Upper lobe of left lung (tissue), 6 donors: ENCODE data around the gene SLC1A5. TPM values are rescaled to one million over a fixed set of nuclear protein-coding genes. Genes with fewer than 3 reads are reported as not detected.

ENCODE experiments used
- ATAC-seq, 2 donors: fragments of 200-7000 bp; cut with Tn5 transposase; one replicate each; pipeline ENCODE4 v1.9.1; 2022; ENCODE audit warnings: mild to moderate bottlenecking in 2 of 2, moderate library complexity in 2 of 2; ENCODE audit not compliant: low FRiP score in 2 of 2
- DNase-seq, 2 donors: peaks; one replicate each; pipeline ENCODE4 v3.0.0-alpha.2; 2019 to 2020
- H3K27ac ChIP-seq, 4 donors: fragments of 200-600 bp; sonication (generic); one replicate each; pipeline ENCODE4 v1.5.1; 2016 to 2019
- H3K27me3 ChIP-seq, 4 donors: fragments of 200-600 bp; sonication (generic); one replicate each; pipeline ENCODE4 v1.5.1; 2017 to 2019
- H3K36me3 ChIP-seq, 4 donors: fragments of 200-600 bp; sonication (generic); one replicate each; pipeline ENCODE4 v1.5.1; 2016 to 2019
- H3K4me1 ChIP-seq, 4 donors: fragments of 200-600 bp; sonication (generic); one replicate each; pipeline ENCODE4 v1.5.1; 2018 to 2019
- H3K4me3 ChIP-seq, 4 donors: fragments of 200-600 bp; sonication (generic); one replicate each; pipeline ENCODE4 v1.5.1; 2017 to 2019; ENCODE audit warnings: mild to moderate bottlenecking in 2 of 4, moderate library complexity in 1 of 4
- H3K9me3 ChIP-seq, 4 donors: fragments of 200-600 bp; sonication (generic); one replicate each; pipeline ENCODE4 v1.5.1; 2018 to 2019
- EP300 ChIP-seq, 4 donors: sonication (generic); formaldehyde crosslinking; IDR thresholded peaks; one replicate each; pipeline ENCODE4 v1.5.1; 2017; ENCODE audit warnings: antibody characterized with exemption in 4 of 4, control low read depth in 2 of 4
- POLR2A ChIP-seq, 4 donors: fragments of 450-650 bp; IDR thresholded peaks; one replicate each; pipeline ENCODE4 v1.5.1; 2016 to 2017; ENCODE audit warnings: antibody characterized with exemption in 4 of 4, mild to moderate bottlenecking in 2 of 4
- POLR2AphosphoS5 ChIP-seq, 2 donors: sonication (generic); formaldehyde crosslinking; IDR thresholded peaks; one replicate each; pipeline ENCODE4 v1.5.1; 2017; ENCODE audit warnings: antibody characterized with exemption in 2 of 2
- WGBS, 2 donors: methylation state at CpG; one replicate each; pipeline ENCODE4 v1.1.5; 2017 to 2018; 5-methylcytosine and 5-hydroxymethylcytosine counted together
- small RNA-seq, 4 donors: library from RNA; depleted of rRNA; stranded (forward); fragments of <200 nt; gene quantifications; one replicate each; pipeline ENCODE3, GENCODE V24; 2016
- total RNA-seq, 6 donors: library from RNA; depleted of rRNA in 4 of 6; stranded (reverse); fragments of >200 nt in 4 of 6; gene quantifications; one replicate each; pipeline versions ENCODE4 v1.1.0 to v1.2.1, GENCODE V29; 2016 to 2021
- TF ChIP-seq, protein P1 (sequence below), 6 experiments: fragments of 450-650 bp in 4 of 6; fragments of 200-600 bp in 2 of 6; sonication (generic) in 2 of 6; IDR thresholded peaks; one replicate each; pipeline ENCODE4 v1.5.1; 2016 to 2019; ENCODE audit warnings: antibody characterized with exemption in 6 of 6
- donor health status: DM: no; HTN: no; CAD: no; lungs with moderate emphysema.
- donor health status: DM: no; HTN: yes; CAD: no; lungs with severe emphysema.

The SLC1A5 gene
- total RNA-seq, 6 donors from 2014 or later: 52.4 to 147 (median 83.9) TPM

DNA sequence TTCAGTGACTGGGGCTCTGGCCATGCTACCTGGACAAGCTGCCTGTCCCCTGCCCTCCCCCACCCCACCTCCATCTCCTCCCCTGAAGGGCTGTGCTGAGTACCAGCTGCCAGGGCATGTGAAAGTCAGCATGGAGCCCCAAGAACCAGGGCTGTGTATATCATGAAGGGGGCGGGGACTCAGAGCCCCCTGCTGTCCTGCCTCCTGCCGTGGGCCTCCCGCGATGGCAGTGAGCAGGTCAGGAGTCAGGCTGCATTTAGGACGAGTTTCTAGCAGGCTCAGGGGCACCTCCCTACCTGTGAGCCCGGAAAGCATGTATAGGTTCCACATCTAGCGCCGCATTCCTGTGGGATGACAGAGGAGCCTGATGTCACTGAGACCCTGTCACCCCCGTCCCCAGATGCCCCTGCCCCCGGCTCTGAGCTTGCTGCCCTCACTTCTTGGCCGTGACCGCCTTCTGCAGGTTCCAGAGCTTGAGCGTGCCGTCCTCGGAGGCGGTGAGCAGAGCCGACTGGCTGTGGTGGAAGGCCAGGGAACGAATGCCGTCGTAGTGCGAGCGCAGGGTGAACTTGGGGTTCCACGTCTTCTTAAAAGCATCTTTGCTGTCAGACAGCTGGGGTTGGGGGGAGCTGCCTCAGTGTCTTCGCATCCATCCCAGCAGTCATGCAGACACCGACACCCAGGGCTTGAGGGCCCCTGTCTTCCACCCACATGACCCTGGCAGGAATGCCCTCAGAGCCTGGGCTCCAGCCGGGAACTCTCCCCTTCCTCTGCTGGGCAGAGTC is 63.2 kb downstream of the SLC1A5 start:
- Histone ChIP-seq H3K36me3 (peaks cover 52 to 100% (median 92%) of the 10 kb centered on the region in 4 donors), H3K27me3 (no peaks in the 10 kb centered on the region), H3K9me3 (no peaks in the 10 kb centered on the region), H3K27ac (no peak overlapping the region), H3K4me3 (no peak overlapping the region), H3K4me1 (peaks cover 20 to 42% (median 26%) of the 10 kb centered on the region in 4 donors)
- ATAC-seq (no peak), DNase-seq (no peak)
- TF ChIP-seq POLR2AphosphoS5 (IDR thresholded peaks at IDR 0.05) (no peak), POLR2A (IDR thresholded peaks at IDR 0.05) (no peak), EP300 (IDR thresholded peaks at IDR 0.05) (no peak)
- TF ChIP-seq, protein P1, sequence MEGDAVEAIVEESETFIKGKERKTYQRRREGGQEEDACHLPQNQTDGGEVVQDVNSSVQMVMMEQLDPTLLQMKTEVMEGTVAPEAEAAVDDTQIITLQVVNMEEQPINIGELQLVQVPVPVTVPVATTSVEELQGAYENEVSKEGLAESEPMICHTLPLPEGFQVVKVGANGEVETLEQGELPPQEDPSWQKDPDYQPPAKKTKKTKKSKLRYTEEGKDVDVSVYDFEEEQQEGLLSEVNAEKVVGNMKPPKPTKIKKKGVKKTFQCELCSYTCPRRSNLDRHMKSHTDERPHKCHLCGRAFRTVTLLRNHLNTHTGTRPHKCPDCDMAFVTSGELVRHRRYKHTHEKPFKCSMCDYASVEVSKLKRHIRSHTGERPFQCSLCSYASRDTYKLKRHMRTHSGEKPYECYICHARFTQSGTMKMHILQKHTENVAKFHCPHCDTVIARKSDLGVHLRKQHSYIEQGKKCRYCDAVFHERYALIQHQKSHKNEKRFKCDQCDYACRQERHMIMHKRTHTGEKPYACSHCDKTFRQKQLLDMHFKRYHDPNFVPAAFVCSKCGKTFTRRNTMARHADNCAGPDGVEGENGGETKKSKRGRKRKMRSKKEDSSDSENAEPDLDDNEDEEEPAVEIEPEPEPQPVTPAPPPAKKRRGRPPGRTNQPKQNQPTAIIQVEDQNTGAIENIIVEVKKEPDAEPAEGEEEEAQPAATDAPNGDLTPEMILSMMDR (IDR thresholded peaks at IDR 0.05): no peak
- WGBS, 2 donors: 88 to 94% methylated on average over 18 to 26 of the region's 26 CpGs

Small RNAs within 50 kb of the gene (small RNA-seq; reads per million reads assigned to genes)
- 0 reads per million in 4 donors for gene AC008622.3
- 0 reads per million in 4 donors for gene HNRNPMP2
- 0 reads per million in 4 donors for gene RF00019

Other genes with a start within 250 kb of the SLC1A5 start
- 100 to 1,000 TPM in 4 of 6 donors, 10 to 100 TPM in 2; 74.4 to 176 (median 123) TPM for gene CALM3, start 187.3 kb downstream of the SLC1A5 start, total RNA-seq
- 10 to 100 TPM in 3 of 6 donors, 1 to 10 TPM in 3; 6.4 to 26.0 (median 11.1) TPM for gene PTGIR, start 163.5 kb downstream of the SLC1A5 start, total RNA-seq
- gene GNG8, start 152.4 kb downstream of the SLC1A5 start, total RNA-seq: not detected
- gene DACT3, start 127.4 kb downstream of the SLC1A5 start, total RNA-seq: 10 to 100 TPM in 2 of 6 donors, 1 to 10 TPM in 4; 1.8 to 12.0 (median 4.0) TPM
- gene PRKD2, start 71.5 kb downstream of the SLC1A5 start, total RNA-seq: 10 to 100 TPM; 25.2 to 65.4 (median 50.3) TPM
- gene FKRP, start 42.5 kb downstream of the SLC1A5 start, total RNA-seq: 10 to 100 TPM; 16.6 to 26.2 (median 19.3) TPM
- 100 to 1,000 TPM in 2 of 6 donors, 10 to 100 TPM in 4; 59.8 to 168 (median 83.7) TPM for gene STRN4, start 42.1 kb downstream of the SLC1A5 start, total RNA-seq
- 100 to 1,000 TPM in 3 of 6 donors, 10 to 100 TPM in 3; 59.7 to 149 (median 113) TPM for gene AP2S1, start 62.3 kb upstream of the SLC1A5 start, total RNA-seq
- 10 to 100 TPM; 56.0 to 80.6 (median 65.7) TPM for gene ARHGAP35, start 72.4 kb upstream of the SLC1A5 start, total RNA-seq
- 10 to 100 TPM in 1 of 6 donors, 1 to 10 TPM in 3, under 1 TPM in 1, not detected in 1; 0.30 to 13.6 (median 1.1) TPM for gene NPAS1, start 231.2 kb upstream of the SLC1A5 start, total RNA-seq